ENCODE measurements around the gene IDH3G.

IDH3G gene

GRCh38 chrX:153794018-153794896 lies at the start of gene IDH3G, which contains the start of gene SSR4:
Gene IDH3G, minus strand, starts transcription at chrX:153794375. Its CDS starts 49 bp downstream, at chrX:153794326.
Gene SSR4, plus strand, starts transcription at chrX:153794668. Its CDS starts 20 bp downstream, at chrX:153794688.
- no peak for TF ChIP-seq CTCF (IDR thresholded peaks at IDR 0.05; ENCODE audit: insufficient read depth, low read depth, low read length, missing control alignments)
- peak; percentile 93 for DNase-seq (ENCODE audit: low read depth)
- peak within 1 kb of the TSS; percentile 75 for H3K4me3 ChIP-seq (ENCODE audit: low read length)

GRCh38 chrX:153836921-153837320 lies 42.7 kb upstream of the IDH3G start:
- no peak for DNase-seq (ENCODE audit: low read depth)
- H3K4me3 ChIP-seq (ENCODE audit: low read length) = no peak overlapping the region
- no peak for TF ChIP-seq CTCF (IDR thresholded peaks at IDR 0.05; ENCODE audit: insufficient read depth, low read depth, low read length, missing control alignments)

GRCh38 chrX:153832728-153833127 lies 38.6 kb upstream of the IDH3G start:
- no peak for DNase-seq (ENCODE audit: low read depth)
- H3K4me3 ChIP-seq (ENCODE audit: low read length) = no peak overlapping the region
- TF ChIP-seq CTCF (IDR thresholded peaks at IDR 0.05; ENCODE audit: insufficient read depth, low read depth, low read length, missing control alignments) = no peak

- DNase-seq (ENCODE audit: low read depth) = peak; percentile 5
- TF ChIP-seq CTCF (IDR thresholded peaks at IDR 0.05; ENCODE audit: insufficient read depth, low read depth, low read length, missing control alignments) = no peak
These were observed 37.4 kb upstream of the IDH3G start for GRCh38 chrX:153831429-153832150.

GRCh38 chrX:153830640-153831428 lies 36.7 kb upstream of the IDH3G start:
- TF ChIP-seq CTCF (IDR thresholded peaks at IDR 0.05; ENCODE audit: insufficient read depth, low read depth, low read length, missing control alignments) = no peak
- DNase-seq (ENCODE audit: low read depth) = no peak
- H3K4me3 ChIP-seq (ENCODE audit: low read length) = no peak overlapping the region

More at GRCh38 chrX:153831429-153832150, 37.4 kb upstream of the IDH3G start:
- H3K4me3 ChIP-seq (ENCODE audit: low read length) = no peak overlapping the region

- no peak for DNase-seq (ENCODE audit: low read depth)
- H3K4me3 ChIP-seq (ENCODE audit: low read length) = no peak within 1 kb of the TSS
These were observed 35.8 kb upstream of the IDH3G start, which contains the start of gene PDZD4 for GRCh38 chrX:153829799-153830639. Gene PDZD4, minus strand, starts transcription at chrX:153830544. Its CDS starts 246 bp downstream, at chrX:153830298.

More at GRCh38 chrX:153829799-153830639, 35.8 kb upstream of the IDH3G start, which contains the start of gene PDZD4:
- no peak for TF ChIP-seq CTCF (IDR thresholded peaks at IDR 0.05; ENCODE audit: insufficient read depth, low read depth, low read length, missing control alignments)
